Testis (tissue), 3 donors: ENCODE data around the gene EFNA1. TPM values are rescaled to one million over a fixed set of nuclear protein-coding genes. Genes with fewer than 3 reads are reported as not detected.

Source experiments
- DNase-seq: peaks from one replicate; pipeline ENCODE4 v3.0.0-alpha.2; 2019
- H3K27ac ChIP-seq, 2 donors: fragments of 200-600 bp; sonication (generic); one replicate each; pipeline ENCODE4 v1.5.1; 2019
- H3K27me3 ChIP-seq: fragments of 200-600 bp; sonication (generic); one replicate; pipeline ENCODE4 v1.5.1; 2019
- H3K36me3 ChIP-seq: fragments of 200-600 bp; sonication (generic); one replicate; pipeline ENCODE4 v1.5.1; 2017; ENCODE audit warnings: low read depth; ENCODE audit errors: missing control alignments
- H3K4me1 ChIP-seq: fragments of 200-600 bp; sonication (generic); one replicate; pipeline ENCODE4 v1.5.1; 2019
- H3K4me3 ChIP-seq, 2 donors: fragments of 200-600 bp; sonication (generic); one replicate each; pipeline ENCODE4 v1.5.1; 2017 to 2019
- H3K9me3 ChIP-seq: fragments of 200-600 bp; sonication (generic); one replicate; pipeline ENCODE4 v1.5.1; 2017
- POLR2A ChIP-seq: fragments of 450-650 bp; IDR thresholded peaks from one replicate; pipeline ENCODE4 v1.6.1; 2017; ENCODE audit warnings: antibody characterized with exemption, mild to moderate bottlenecking, moderate library complexity
- WGBS, 2 donors: methylation state at CpG; one replicate each; pipeline ENCODE4 v1.1.5; 2018; 5-methylcytosine and 5-hydroxymethylcytosine counted together
- intact Hi-C: fragments of 100-400 bp; cut with DNase I; formaldehyde crosslinking; loops from one replicate; pipeline ENCODE4 v1.15.1; 2023; ENCODE audit warnings: low total_unique reads
- polyA plus RNA-seq: library from polyadenylated mRNA; stranded (reverse); fragments of 350-450 nt; fragmentation: Illumina TruSeq; extraction: RNeasy Lipid Tissue Mini Kit (QIAGEN cat#74804); gene quantifications from one replicate; pipeline ENCODE4 v1.2.3, GENCODE V29; 2014; ENCODE audit warnings: low read depth, low replicate concordance; ENCODE audit not compliant: insufficient read depth
- total RNA-seq, 2 donors: library from RNA; depleted of rRNA; stranded (reverse); fragments of >200 nt; gene quantifications; one replicate each; pipeline ENCODE4 v1.2.3, GENCODE V29; 2016
- TF ChIP-seq, protein P1 (sequence below), 3 experiments: fragments of 450-650 bp in 2 of 3; fragments of 200-600 bp in 1 of 3; sonication (generic) in 1 of 3; IDR thresholded peaks; one replicate each; pipeline ENCODE4 v1.5.1; 2016 to 2019; ENCODE audit warnings: antibody characterized with exemption in 3 of 3, mild to moderate bottlenecking in 2 of 3, moderate library complexity in 1 of 3

The EFNA1 gene
- total and polyA plus RNA-seq, 3 donors from 2014 or later = 13.0 to 14.5 (median 13.1) TPM

DNA sequence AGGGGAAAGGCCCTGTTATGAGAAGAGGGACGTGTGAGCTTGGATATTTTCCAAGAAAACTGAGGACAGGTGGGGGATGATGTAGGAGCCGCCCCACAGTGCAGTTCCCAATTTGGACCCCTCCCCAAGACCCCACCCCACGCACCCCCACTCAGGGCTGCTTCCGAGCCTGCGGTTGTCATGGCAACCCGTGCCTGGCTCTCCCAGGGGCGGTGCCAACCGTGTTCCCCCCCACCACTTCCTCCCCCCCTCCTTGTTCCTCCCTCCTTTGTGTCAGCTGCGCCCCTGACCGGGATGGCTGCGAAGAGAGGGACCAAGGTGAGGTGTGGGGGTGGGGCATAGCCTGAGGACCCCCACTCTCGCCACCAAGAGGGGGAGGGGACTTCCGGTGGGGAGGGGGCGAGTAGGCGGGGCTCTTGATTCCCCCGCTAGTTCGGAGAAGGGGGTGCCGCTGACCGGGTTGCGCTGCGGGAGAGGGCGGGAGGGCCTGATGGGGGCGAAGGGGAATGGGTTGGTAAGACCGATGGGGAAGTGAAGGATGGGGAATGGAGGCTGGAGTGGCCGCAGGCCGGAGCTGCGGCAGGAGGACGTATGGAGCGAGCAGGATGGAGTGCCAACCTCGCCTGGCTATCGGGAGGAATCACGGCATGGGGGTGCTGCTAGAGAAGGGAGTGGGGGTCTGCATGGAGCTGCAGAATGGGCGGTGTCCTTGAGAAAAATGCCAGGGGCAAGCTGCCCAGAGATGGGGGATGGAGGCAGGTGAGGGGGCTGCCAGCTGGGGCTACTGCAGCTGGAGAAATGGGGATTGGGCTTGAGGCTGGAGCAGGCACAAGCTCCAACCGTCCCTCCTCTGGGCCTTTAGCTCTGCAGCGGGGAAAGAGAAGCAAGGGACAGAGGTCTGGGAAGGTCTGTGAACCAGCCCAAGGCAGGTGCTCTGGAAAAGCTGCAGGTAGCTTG, 46.9 kb downstream of the EFNA1 start:
- WGBS, 2 donors = 4 to 8% methylated on average over 24 to 35 of the region's 35 CpGs

DNA sequence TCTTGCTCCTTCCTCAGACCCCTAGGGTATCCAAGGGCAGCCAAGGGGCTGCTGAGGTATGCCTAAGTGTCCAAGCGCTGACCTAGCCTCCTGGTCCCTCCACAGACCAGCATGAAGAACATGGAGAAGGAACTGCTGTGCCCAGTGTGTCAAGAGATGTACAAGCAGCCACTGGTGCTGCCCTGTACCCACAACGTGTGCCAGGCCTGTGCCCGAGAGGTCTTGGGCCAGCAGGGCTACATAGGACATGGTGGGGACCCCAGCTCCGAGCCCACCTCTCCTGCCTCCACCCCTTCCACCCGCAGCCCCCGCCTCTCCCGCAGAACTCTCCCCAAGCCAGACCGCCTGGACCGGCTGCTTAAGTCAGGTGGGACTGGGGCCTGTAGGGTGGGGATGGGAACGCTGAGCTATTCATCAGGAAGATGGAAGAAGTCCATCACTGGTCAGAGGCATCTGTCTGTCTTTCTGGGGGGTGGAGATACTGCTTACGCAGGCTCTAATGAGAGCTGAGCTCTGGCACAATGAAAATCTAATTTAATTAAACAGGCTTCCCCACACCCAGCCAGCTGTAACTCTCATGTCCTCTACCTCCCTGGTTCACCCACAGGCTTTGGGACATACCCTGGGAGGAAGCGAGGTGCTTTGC, 47.7 kb downstream of the EFNA1 start:
- DNase-seq = no peak
- H3K27me3 ChIP-seq = no peaks in the 10 kb centered on the region
- peaks cover 9% of the 10 kb centered on the region for H3K4me1 ChIP-seq
- H3K27ac ChIP-seq = no peak overlapping the region
- H3K36me3 ChIP-seq = no peaks in the 10 kb centered on the region
- no peak overlapping the region for H3K4me3 ChIP-seq
- no peak for TF ChIP-seq POLR2A
- TF ChIP-seq, protein P1, sequence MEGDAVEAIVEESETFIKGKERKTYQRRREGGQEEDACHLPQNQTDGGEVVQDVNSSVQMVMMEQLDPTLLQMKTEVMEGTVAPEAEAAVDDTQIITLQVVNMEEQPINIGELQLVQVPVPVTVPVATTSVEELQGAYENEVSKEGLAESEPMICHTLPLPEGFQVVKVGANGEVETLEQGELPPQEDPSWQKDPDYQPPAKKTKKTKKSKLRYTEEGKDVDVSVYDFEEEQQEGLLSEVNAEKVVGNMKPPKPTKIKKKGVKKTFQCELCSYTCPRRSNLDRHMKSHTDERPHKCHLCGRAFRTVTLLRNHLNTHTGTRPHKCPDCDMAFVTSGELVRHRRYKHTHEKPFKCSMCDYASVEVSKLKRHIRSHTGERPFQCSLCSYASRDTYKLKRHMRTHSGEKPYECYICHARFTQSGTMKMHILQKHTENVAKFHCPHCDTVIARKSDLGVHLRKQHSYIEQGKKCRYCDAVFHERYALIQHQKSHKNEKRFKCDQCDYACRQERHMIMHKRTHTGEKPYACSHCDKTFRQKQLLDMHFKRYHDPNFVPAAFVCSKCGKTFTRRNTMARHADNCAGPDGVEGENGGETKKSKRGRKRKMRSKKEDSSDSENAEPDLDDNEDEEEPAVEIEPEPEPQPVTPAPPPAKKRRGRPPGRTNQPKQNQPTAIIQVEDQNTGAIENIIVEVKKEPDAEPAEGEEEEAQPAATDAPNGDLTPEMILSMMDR (IDR thresholded peaks at IDR 0.05) = no peak
- 78 to 81% methylated on average over 5 to 10 of the region's 12 CpGs for WGBS, 2 donors
- intact Hi-C loops = no loop called here
- H3K9me3 ChIP-seq = no peaks in the 10 kb centered on the region

More for the DNA sequence above, 46.9 kb downstream of the EFNA1 start:
- H3K36me3 ChIP-seq = no peaks in the 10 kb centered on the region
- no peak overlapping the region for H3K27ac ChIP-seq
- H3K4me3 ChIP-seq = peak overlapping the region; percentile 92 to 98
- no peak for DNase-seq
- intact Hi-C loops = no loop called here
- TF ChIP-seq, protein P1 (IDR thresholded peaks at IDR 0.05) = no peak
- TF ChIP-seq POLR2A = no peak
- peaks cover 10% of the 10 kb centered on the region for H3K4me1 ChIP-seq
- H3K27me3 ChIP-seq = no peaks in the 10 kb centered on the region
- no peaks in the 10 kb centered on the region for H3K9me3 ChIP-seq

DNA sequence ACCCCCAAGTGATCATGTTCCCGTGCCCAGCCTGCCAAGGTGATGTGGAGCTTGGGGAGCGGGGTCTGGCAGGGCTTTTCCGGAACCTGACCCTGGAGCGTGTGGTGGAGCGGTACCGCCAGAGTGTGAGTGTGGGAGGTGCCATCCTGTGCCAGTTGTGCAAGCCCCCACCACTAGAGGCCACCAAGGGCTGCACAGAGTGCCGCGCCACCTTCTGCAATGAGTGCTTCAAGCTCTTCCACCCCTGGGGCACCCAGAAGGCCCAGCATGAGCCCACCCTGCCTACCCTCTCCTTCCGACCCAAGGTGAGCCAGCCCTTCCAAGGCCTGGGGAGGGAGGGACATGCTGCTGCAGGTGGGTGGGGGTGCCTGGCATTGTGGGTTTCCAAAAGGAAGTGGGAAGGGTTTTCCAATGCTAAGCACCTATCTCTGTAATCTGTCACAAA, 48.3 kb downstream of the EFNA1 start:
- intact Hi-C loops = no loop called here
- H3K36me3 ChIP-seq = no peaks in the 10 kb centered on the region
- no peaks in the 10 kb centered on the region for H3K9me3 ChIP-seq
- H3K27ac ChIP-seq = no peak overlapping the region
- peaks cover 9% of the 10 kb centered on the region for H3K4me1 ChIP-seq
- H3K4me3 ChIP-seq = no peak overlapping the region
- WGBS, 2 donors = 88 to 92% methylated on average over 7 to 9 of the region's 9 CpGs
- no peak for TF ChIP-seq POLR2A
- TF ChIP-seq, protein P1 (IDR thresholded peaks at IDR 0.05) = no peak
- DNase-seq = no peak
- no peaks in the 10 kb centered on the region for H3K27me3 ChIP-seq

DNA sequence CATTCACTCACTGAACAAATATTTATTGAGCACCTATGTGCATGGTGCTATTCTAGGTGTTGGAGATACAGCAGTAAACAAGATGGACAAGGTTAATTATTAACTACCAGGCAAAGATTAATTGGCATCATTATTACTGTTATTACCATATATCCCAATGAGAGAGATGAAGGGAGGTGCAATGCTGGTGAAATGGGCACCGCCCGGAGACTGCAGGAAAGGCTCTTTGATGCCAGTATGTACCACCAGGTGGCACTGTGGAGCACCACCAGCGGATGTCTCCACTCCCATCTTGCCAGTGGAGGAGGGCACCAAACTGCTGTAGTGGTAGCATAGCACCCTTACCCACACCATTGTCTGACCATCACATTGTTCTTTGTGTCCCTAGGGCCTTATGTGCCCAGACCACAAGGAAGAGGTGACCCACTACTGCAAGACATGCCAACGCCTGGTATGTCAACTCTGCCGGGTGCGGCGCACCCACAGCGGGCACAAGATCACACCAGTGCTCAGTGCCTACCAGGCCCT, 48.9 kb downstream of the EFNA1 start:
- intact Hi-C loops = no loop called here
- no peaks in the 10 kb centered on the region for H3K9me3 ChIP-seq
- no peaks in the 10 kb centered on the region for H3K27me3 ChIP-seq
- TF ChIP-seq POLR2A = no peak
- TF ChIP-seq, protein P1 (IDR thresholded peaks at IDR 0.05) = peak; percentile 82 to 95 (median 88)
- H3K4me1 ChIP-seq = peaks cover 9% of the 10 kb centered on the region
- WGBS, 2 donors = 63 to 73% methylated on average over 8 of the region's 8 CpGs
- no peak overlapping the region for H3K4me3 ChIP-seq
- H3K36me3 ChIP-seq = no peaks in the 10 kb centered on the region
- DNase-seq = peak; percentile 88
- H3K27ac ChIP-seq = no peak overlapping the region
